IMR-90 (cell line): ENCODE measurements around the gene ATF6B. TPM values are rescaled to one million over a fixed set of nuclear protein-coding genes. Genes with fewer than 3 reads are reported as not detected.

ENCODE experiments used
- ATAC-seq: fragments of 200-7000 bp; cut with Tn5 transposase; 2 replicates; pipeline ENCODE4 v1.9.1; 2020; ENCODE audit warnings: low read depth, mild to moderate bottlenecking, moderate library complexity
- BruUV-seq: library from RNA; stranded (reverse); fragments of 400-500 nt; replicated peaks from 2 replicates; lab custom pipeline; 2021; lab: Mats Ljungman, UMichigan
- CTCF ChIA-PET: fragments of 300-600 bp; formaldehyde crosslinking; extraction: SDS; loops from one replicate; lab custom pipeline; 2021; ENCODE audit warnings: antibody characterized with exemption; lab: Yijun Ruan, JAX
- POLR2A ChIA-PET: fragments of 300-600 bp; sonication (Branson Sonifier 250); formaldehyde crosslinking; loops from one replicate; lab custom pipeline; 2022; ENCODE audit warnings: antibody characterized with exemption; ENCODE audit not compliant: unreplicated experiment; lab: Charles Lee
- DNase-seq: peaks from one replicate; pipeline ENCODE4 v3.0.0; 2013
- H2AFZ ChIP-seq: replicated peaks from 2 replicates; pipeline ENCODE3; 2013; ENCODE audit warnings: low read length, mild to moderate bottlenecking; ENCODE audit not compliant: poor library complexity
- H2AK5ac ChIP-seq: 2 replicates; pipeline ENCODE4 v1.6.1; 2013; ENCODE audit warnings: low read depth, low read length, inconsistent platforms
- H2AK9ac ChIP-seq: replicated peaks from 2 replicates; pipeline ENCODE3; 2013; ENCODE audit warnings: mild to moderate bottlenecking, low read depth, low read length, moderate library complexity; ENCODE audit not compliant: poor library complexity
- H2BK120ac ChIP-seq: 2 replicates; pipeline ENCODE4 v1.6.1; 2013; ENCODE audit warnings: low read depth, low read length, inconsistent platforms
- H2BK15ac ChIP-seq: 3 replicates; pipeline ENCODE4 v1.6.1; 2013; ENCODE audit warnings: low read depth, low read length, inconsistent platforms
- H2BK20ac ChIP-seq: 2 replicates; pipeline ENCODE4 v1.6.1; 2013; ENCODE audit warnings: low read depth, mild to moderate bottlenecking, inconsistent platforms, low read length, moderate library complexity
- H2BK5ac ChIP-seq: 2 replicates; pipeline ENCODE4 v1.6.1; 2013; ENCODE audit warnings: mild to moderate bottlenecking, low read depth, low read length, inconsistent platforms; ENCODE audit not compliant: poor library complexity, severe bottlenecking
- H3K14ac ChIP-seq: replicated peaks from 2 replicates; pipeline ENCODE4 v1.6.1; 2013; ENCODE audit warnings: low read depth, low read length, inconsistent platforms
- H3K18ac ChIP-seq: 2 replicates; pipeline ENCODE4 v1.6.1; 2013; ENCODE audit warnings: low read depth, low read length, control low read depth
- H3K23ac ChIP-seq: 2 replicates; pipeline ENCODE4 v1.6.1; 2013; ENCODE audit warnings: low read depth, low read length, inconsistent platforms
- H3K27ac ChIP-seq: 2 replicates; pipeline ENCODE4 v1.5.1; 2013; ENCODE audit warnings: mild to moderate bottlenecking, control low read depth, low read length; ENCODE audit not compliant: insufficient read depth
- H3K27me3 ChIP-seq: 2 replicates; pipeline ENCODE4 v1.6.1; 2013; ENCODE audit warnings: low read length; ENCODE audit not compliant: control insufficient read depth, insufficient read depth
- H3K36me3 ChIP-seq: 2 replicates; pipeline ENCODE4 v1.6.1; 2013; ENCODE audit warnings: low read length, mixed read lengths; ENCODE audit not compliant: control insufficient read depth, insufficient read depth
- H3K4ac ChIP-seq: 2 replicates; pipeline ENCODE4 v1.6.1; 2013; ENCODE audit warnings: low read depth, low read length, inconsistent platforms
- H3K4me1 ChIP-seq: 2 replicates; pipeline ENCODE4 v1.6.1; 2013; ENCODE audit warnings: low read length, mixed read lengths; ENCODE audit not compliant: control insufficient read depth, insufficient read depth
- H3K4me2 ChIP-seq: 2 replicates; pipeline ENCODE4 v1.6.1; 2013; ENCODE audit warnings: low read depth, mild to moderate bottlenecking, control low read depth, low read length, moderate library complexity
- H3K4me3 ChIP-seq: 2 replicates; pipeline ENCODE4 v1.5.1; 2013; ENCODE audit warnings: low read depth, mild to moderate bottlenecking, control low read depth, low read length, moderate library complexity; ENCODE audit not compliant: insufficient read depth
- H3K56ac ChIP-seq: 2 replicates; pipeline ENCODE4 v1.6.1; 2013; ENCODE audit warnings: low read length, inconsistent platforms; ENCODE audit not compliant: insufficient read depth; ENCODE audit errors: extremely low read depth
- H3K79me1 ChIP-seq, 2 experiments: 2 replicates each; pipeline ENCODE4 v1.6.1; 2013; ENCODE audit warnings: low read length in 2 of 2, inconsistent platforms in 1 of 2, low read depth in 1 of 2
- H3K9ac ChIP-seq: 2 replicates; pipeline ENCODE4 v1.6.1; 2013; ENCODE audit warnings: low read depth, low read length, control low read depth
- H3K9me1 ChIP-seq: 2 replicates; pipeline ENCODE4 v1.6.1; 2013; ENCODE audit warnings: low read length, inconsistent platforms; ENCODE audit not compliant: insufficient read depth
- H3K9me3 ChIP-seq: 2 replicates; pipeline ENCODE4 v1.6.1; 2013; ENCODE audit warnings: low read length; ENCODE audit not compliant: control insufficient read depth, insufficient read depth
- H4K20me1 ChIP-seq: 2 replicates; pipeline ENCODE4 v1.6.1; 2013; ENCODE audit warnings: low read length, inconsistent platforms; ENCODE audit not compliant: insufficient read depth
- H4K5ac ChIP-seq: 2 replicates; pipeline ENCODE4 v1.6.1; 2013; ENCODE audit warnings: mild to moderate bottlenecking, low read depth, low read length, control low read depth
- H4K8ac ChIP-seq, 2 experiments: 2 replicates each; pipeline ENCODE4 v1.6.1; 2013; ENCODE audit warnings: low read depth in 2 of 2, low read length in 2 of 2, control low read depth in 1 of 2, inconsistent platforms in 1 of 2
- H4K91ac ChIP-seq: 2 replicates; pipeline ENCODE4 v1.6.1; 2013; ENCODE audit warnings: low read depth, low read length, inconsistent platforms; ENCODE audit not compliant: insufficient read depth
- BHLHE40 ChIP-seq: fragments of 150-350 bp; IDR thresholded peaks from 2 replicates; pipeline ENCODE4 v1.6.1; 2016; ENCODE audit warnings: mild to moderate bottlenecking, low read depth, low read length
- FOS ChIP-seq: fragments of 150-350 bp; IDR thresholded peaks from 2 replicates; pipeline ENCODE4 v1.6.1; 2016; ENCODE audit warnings: low read depth, low read length
- MAFK ChIP-seq: IDR thresholded peaks from 2 replicates; pipeline ENCODE4 v1.6.1; 2012; ENCODE audit warnings: low read depth, low read length, improper control_type of control experiment
- RCOR1 ChIP-seq: IDR thresholded peaks from 2 replicates; pipeline ENCODE4 v1.6.1; 2012; ENCODE audit warnings: mild to moderate bottlenecking, low read length, improper control_type of control experiment; ENCODE audit not compliant: insufficient replicate concordance
- RFX5 ChIP-seq: IDR thresholded peaks from 2 replicates; pipeline ENCODE4 v1.8.0; 2012; ENCODE audit warnings: low read depth, mild to moderate bottlenecking, low read length, moderate library complexity
- SMC3 ChIP-seq: fragments of 150-350 bp; IDR thresholded peaks from 2 replicates; pipeline ENCODE4 v1.6.1; 2016; ENCODE audit warnings: low read depth, mild to moderate bottlenecking, antibody characterized with exemption, low read length, moderate library complexity
- WGBS, 2 experiments: methylation state at CpG; one replicate each; pipeline versions ENCODE4 v1.1.5 to v1.1.7; 2013; ENCODE audit warnings: missing lambda C conversion rate in 2 of 2; ENCODE audit not compliant: insufficient read length in 1 of 2; ENCODE audit errors: extremely low coverage in 2 of 2; 5-methylcytosine and 5-hydroxymethylcytosine counted together
- dilution Hi-C: fragments of 300-500 bp; cut with HindIII; formaldehyde crosslinking; loops from one replicate; pipeline ENCODE4 v1.14.3; 2018; ENCODE audit warnings: low sequenced_read_pairs; ENCODE audit not compliant: unreplicated experiment
- in situ Hi-C: fragments of 300-500 bp; cut with MboI; formaldehyde crosslinking; loops from 3 replicates; pipeline ENCODE4 v1.14.3; 2019; ENCODE audit warnings: low sequenced_read_pairs, inconsistent platforms, mixed read lengths
- intact Hi-C: fragments of 100-400 bp; cut with micrococcal nuclease; formaldehyde crosslinking; loops from 2 replicates; pipeline ENCODE4 v1.10.0; 2022
- polyA plus RNA-seq, 3 experiments: library from polyadenylated mRNA; depleted of rRNA; stranded (reverse); fragments of >200 nt; gene quantifications; 2 replicates each; pipeline ENCODE4 v1.2.3, GENCODE V29; 2012; ENCODE audit warnings: low replicate concordance in 1 of 3
- total RNA-seq: library from RNA; depleted of rRNA; stranded (reverse); fragments of >200 nt; gene quantifications from 2 replicates; pipeline ENCODE4 v1.2.3, GENCODE V29; 2012

ATF6B gene
- total and polyA plus RNA-seq, 2 of the 4 experiments (the other 2 are of a cell fraction) = 7.9 to 69.6 TPM

DNA sequence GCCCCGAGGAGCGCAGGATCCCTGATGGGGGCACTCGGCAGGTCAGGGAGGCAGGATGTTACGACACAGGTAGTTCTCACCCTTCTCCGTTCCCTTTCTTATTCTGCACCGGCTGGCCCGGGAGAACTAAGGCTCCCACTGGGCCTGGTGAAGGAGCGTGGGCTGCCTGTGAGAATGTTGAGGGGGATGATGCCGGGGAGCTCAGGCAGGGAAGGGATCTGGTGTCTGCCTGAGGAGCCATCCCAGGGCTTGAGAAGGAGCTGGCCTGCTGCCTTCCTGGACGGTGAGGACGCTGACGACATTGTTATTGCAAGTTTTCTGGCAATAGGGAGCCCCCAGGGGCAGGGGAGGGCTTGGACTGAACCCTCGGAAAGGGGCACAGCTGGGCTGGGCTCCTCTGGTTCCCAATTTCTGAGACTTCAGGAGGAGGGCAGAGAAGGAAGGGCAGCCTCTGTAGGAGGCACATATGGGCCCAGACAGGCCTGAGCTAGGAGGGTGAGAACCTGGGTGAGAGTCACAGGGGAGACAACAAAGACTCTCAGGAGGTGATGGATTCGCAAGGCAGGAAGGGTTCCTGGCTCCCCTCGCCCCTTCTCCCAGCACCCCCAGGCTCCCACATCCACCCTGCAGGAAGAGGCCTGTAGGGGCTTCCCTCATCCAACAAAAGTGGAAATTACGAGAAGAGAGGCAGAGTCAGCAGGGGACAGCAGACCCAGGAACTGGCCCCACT, 57.1 kb downstream of the ATF6B start:
- no peak for ATAC-seq
- 69% methylated on average over 6 of the region's 16 CpGs; no CpG with 5 or more reads in 1 of the 2 experiments for WGBS, 2 experiments

More for the DNA sequence above, 57.1 kb downstream of the ATF6B start:
- Histone ChIP-seq H4K5ac (no peak overlapping the region), H3K9me1 (0 out of 2 replicates have a peak, but pooled peaks cover 3% of the 10 kb centered on the region), H3K56ac (no peak overlapping the region), H3K14ac (no peak overlapping the region), H4K91ac (no peak overlapping the region), H3K27ac (no peak overlapping the region), H3K4me2 (no peak overlapping the region), H3K4me1 (peaks cover 8% of the 10 kb centered on the region; the same call in 1 of the 2 replicates), H2AK9ac (no peak overlapping the region), H4K8ac (no peak overlapping the region), H3K9me3 (no peaks in the 10 kb centered on the region), H3K4ac (no peak overlapping the region), H3K79me1 (no peaks in the 10 kb centered on the region), H2BK15ac (no peak overlapping the region), H2BK120ac (no peak overlapping the region), H2BK5ac (no peak overlapping the region), H3K18ac (no peak overlapping the region), H3K4me3 (no peak overlapping the region), H3K9ac (no peak overlapping the region), H2AK5ac (no peak overlapping the region), H3K27me3 (peaks cover 11% of the 10 kb centered on the region), H2AFZ (no peak overlapping the region), H4K20me1 (0 out of 2 replicates have a peak, but pooled peaks cover 2% of the 10 kb centered on the region), H2BK20ac (no peak overlapping the region), H3K36me3 (no peaks in the 10 kb centered on the region), H3K23ac (no peak overlapping the region)
- no TSS peak for BruUV-seq
- intact Hi-C loops (no loop called here), in situ Hi-C loops (no loop called here), dilution Hi-C loops (no loop called here)
- POLR2A ChIA-PET = no interaction called here
- DNase-seq = no peak
- TF ChIP-seq BHLHE40 = no peak
- no peak for TF ChIP-seq RCOR1
- no peak for TF ChIP-seq FOS
- no peak for TF ChIP-seq SMC3
- TF ChIP-seq RFX5 = no peak
- no peak for TF ChIP-seq MAFK
- CTCF ChIA-PET = interaction anchor here (0.6 kb wide), 1 partner anchor 46 kb away, joined by 6 read pairs; no protein-coding TSS in a partner anchor
